DMS53 treated with DMSO at 0.1 percent for 48 hours (cell line): ENCODE measurements around the gene TUBD1.

Source experiments
- DNase-seq: peaks from one replicate; lab custom pipeline; 2025; ENCODE audit not compliant: unreplicated experiment; lab: John Stamatoyannopoulos, UW

The TUBD1 gene

GRCh38 chr17:59826706-59827453, 65.9 kb downstream of the TUBD1 start:
- DNase-seq: no peak

- no peak for DNase-seq
Observed at GRCh38 chr17:59825533-59826322, 67.0 kb downstream of the TUBD1 start.

GRCh38 chr17:59815965-59816364, 76.8 kb downstream of the TUBD1 start:
- no peak for DNase-seq

- DNase-seq: no peak
Observed at GRCh38 chr17:59814685-59815084, 78.1 kb downstream of the TUBD1 start.

GRCh38 chr17:59814276-59814675, 78.5 kb downstream of the TUBD1 start:
- no peak for DNase-seq

- DNase-seq: no peak
Observed at GRCh38 chr17:59812139-59812538, 80.6 kb downstream of the TUBD1 start.

- no peak for DNase-seq
Observed at GRCh38 chr17:59811209-59811608, 81.5 kb downstream of the TUBD1 start.

- no peak for DNase-seq
Observed at GRCh38 chr17:59810894-59811153, 81.9 kb downstream of the TUBD1 start.
